ENCODE data around the gene GDF2.

GDF2 gene

GRCh38 chr10:47371629-47372485, 49.6 kb downstream of the GDF2 start:
- no peak for DNase-seq
- in situ Hi-C loops (cut with HindIII; ENCODE audit: low pct_ligation_motif_present, low pct_unique_long_range_greater_than_20kb, low sequenced_read_pairs) = no loop called here

GRCh38 chr10:47372726-47373125, 50.5 kb downstream of the GDF2 start:
- in situ Hi-C loops (cut with HindIII; ENCODE audit: low pct_ligation_motif_present, low pct_unique_long_range_greater_than_20kb, low sequenced_read_pairs) = no loop called here
- no peak for DNase-seq

- in situ Hi-C loops (cut with HindIII; ENCODE audit: low pct_ligation_motif_present, low pct_unique_long_range_greater_than_20kb, low sequenced_read_pairs) = no loop called here
- no peak for DNase-seq
Observed at GRCh38 chr10:47374611-47375536, 52.6 kb downstream of the GDF2 start.

GRCh38 chr10:47376522-47377220, 54.4 kb downstream of the GDF2 start:
- DNase-seq = no peak
- in situ Hi-C loops (cut with HindIII; ENCODE audit: low pct_ligation_motif_present, low pct_unique_long_range_greater_than_20kb, low sequenced_read_pairs) = no loop called here

Measured in ACHN (cell line).